Neural cell (in vitro differentiated cells): ENCODE data around the gene THRA.

Source experiments
- CTCF ChIP-seq: fragments of 450-650 bp; IDR thresholded peaks from 2 replicates; pipeline ENCODE4 v1.5.1; 2014; ENCODE audit warnings: antibody characterized with exemption, mild to moderate bottlenecking, moderate library complexity; ENCODE audit not compliant: poor library complexity, severe bottlenecking
- EP300 ChIP-seq: fragments of 450-650 bp; conservative IDR thresholded peaks from 2 replicates; pipeline ENCODE4 v1.6.1; 2014; ENCODE audit warnings: antibody characterized with exemption, mild to moderate bottlenecking, moderate library complexity; ENCODE audit not compliant: poor library complexity, severe bottlenecking
- EZH2 ChIP-seq: fragments of 200-600, 300-800 bp; shearing (Covaris generic), sonication (generic); IDR thresholded peaks from 2 replicates; pipeline ENCODE4 v1.6.1; 2014; ENCODE audit warnings: antibody characterized with exemption, low read length, borderline replicate concordance, mild to moderate bottlenecking; ENCODE audit not compliant: insufficient read depth, poor library complexity, severe bottlenecking
- MXI1 ChIP-seq: fragments of 450-650 bp; conservative IDR thresholded peaks from 2 replicates; pipeline ENCODE4 v1.6.1; 2014; ENCODE audit warnings: antibody characterized with exemption, mild to moderate bottlenecking; ENCODE audit not compliant: poor library complexity, severe bottlenecking
- POLR2AphosphoS5 ChIP-seq: IDR thresholded peaks from 2 replicates; pipeline ENCODE4 v1.6.1; 2012
- RAD21 ChIP-seq: fragments of 450-650 bp; conservative IDR thresholded peaks from 2 replicates; pipeline ENCODE4 v1.6.1; 2014; ENCODE audit warnings: antibody characterized with exemption, mild to moderate bottlenecking, moderate library complexity
- TAF1 ChIP-seq: IDR thresholded peaks from 2 replicates; pipeline ENCODE4 v1.6.1; 2012; ENCODE audit warnings: low read depth

GRCh38 chr17:40021451-40021971 lies 41.3 kb upstream of the THRA start:
- TF ChIP-seq RAD21, result no peak
- no peak for TF ChIP-seq CTCF
- no peak for TF ChIP-seq POLR2AphosphoS5
- no peak for TF ChIP-seq EP300
- TF ChIP-seq EZH2, result no peak
- no peak for TF ChIP-seq TAF1
- no peak for TF ChIP-seq MXI1
